Limb (tissue), 2 donors: ENCODE results near the gene TUBGCP3.
"Not testable (repeated sequence)": the region's sequence is repeated elsewhere in the genome, so short reads cannot be mapped to it uniquely, and the experiment has no call there.

ENCODE experiments used
- DNase-seq, 2 donors: peaks; one replicate each; pipeline ENCODE4 v3.0.0-alpha.2; 2016; ENCODE audit errors: extremely low spot score in 2 of 2

The TUBGCP3 gene

DNA sequence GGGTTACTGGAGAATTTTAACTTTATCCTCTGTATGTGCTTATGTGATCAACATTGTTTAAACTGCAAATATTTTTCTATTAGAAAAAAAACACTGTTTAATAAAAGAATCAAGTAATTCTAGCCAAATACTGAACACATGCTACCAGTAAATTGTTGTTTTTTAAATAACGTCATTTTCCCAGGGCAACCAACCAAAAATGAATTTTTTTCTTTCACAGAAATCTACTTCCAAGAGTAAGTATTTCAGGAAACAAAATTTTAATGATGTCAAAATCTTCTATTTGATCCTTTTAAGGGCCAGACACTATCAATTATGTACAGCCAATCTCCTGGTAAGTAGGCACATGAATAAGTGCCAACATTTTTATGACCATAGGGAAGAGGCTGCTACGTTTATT, 57.1 kb downstream of the TUBGCP3 start:
- DNase-seq, result no peak

DNA sequence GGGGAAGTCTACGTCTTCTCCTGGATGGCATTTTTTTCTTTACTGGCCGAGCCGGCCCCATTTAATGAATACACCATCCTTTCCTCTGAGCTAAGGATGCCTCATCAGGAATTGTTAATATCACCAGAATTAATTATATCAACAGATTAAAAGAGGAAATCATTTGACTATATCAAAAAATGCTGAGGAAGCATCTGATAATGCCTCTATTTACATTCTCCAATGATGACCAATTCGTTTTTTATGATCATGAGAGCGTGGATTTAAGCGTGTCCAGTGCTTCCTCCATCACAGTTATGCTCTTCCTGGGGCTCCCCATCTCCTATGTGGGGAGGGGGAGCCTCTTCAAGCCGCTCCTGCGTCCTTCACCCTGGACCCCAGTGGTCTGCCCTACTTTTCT, 58.7 kb downstream of the TUBGCP3 start:
- no peak for DNase-seq

DNA sequence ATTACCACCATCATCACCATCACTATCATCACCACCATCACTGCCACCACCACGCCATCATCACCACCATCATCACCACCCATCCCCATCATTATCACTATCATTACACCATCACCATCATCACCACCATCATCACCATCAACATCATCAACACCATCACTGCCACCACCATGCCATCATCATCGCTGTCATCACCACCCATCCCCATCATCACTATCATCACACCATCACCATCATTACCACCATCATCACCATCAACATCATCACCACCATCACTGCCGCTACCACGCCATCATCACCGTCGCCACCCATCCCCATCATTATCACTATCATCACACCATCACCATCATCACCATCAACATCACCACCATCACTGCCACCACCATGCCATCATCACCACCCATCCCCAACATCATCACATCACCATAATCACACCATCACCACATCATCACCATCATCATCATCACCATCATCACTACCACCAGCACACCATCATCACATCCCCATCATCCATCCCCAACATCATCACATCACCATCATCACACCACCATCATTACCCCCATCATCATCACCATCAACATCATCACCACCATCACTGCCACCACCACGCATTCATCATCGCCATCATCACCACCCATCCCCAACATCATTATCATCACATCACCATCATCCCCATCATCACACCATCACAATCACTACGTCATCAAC, 61.7 kb downstream of the TUBGCP3 start:
- no peak for DNase-seq

DNA sequence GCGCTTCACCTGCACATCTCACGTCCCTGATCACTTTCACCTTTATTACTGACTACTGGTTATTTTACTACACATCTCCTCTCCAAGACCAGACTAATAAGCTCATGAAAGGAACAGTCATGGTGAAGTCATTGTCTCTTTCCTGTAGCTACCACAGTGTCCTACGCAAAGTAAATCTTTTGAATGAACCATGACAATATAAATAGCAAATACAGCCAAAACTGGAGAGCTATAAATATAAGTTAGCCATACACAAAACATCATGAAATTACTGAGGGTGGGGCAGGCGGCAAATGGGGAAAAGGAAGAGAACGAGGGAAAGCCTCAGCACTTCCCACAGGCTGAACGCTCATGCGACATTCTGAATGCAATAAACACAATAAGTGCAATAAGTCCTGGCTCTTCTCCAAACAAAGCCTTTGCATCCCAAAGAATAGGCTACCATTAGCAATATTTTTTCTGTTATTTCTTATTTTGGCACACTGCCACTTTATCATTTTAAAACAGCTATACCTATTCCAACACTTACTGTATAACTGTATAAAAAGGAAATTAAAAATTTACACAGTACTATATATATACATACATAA, 62.5 kb downstream of the TUBGCP3 start:
- DNase-seq, result no peak

DNA sequence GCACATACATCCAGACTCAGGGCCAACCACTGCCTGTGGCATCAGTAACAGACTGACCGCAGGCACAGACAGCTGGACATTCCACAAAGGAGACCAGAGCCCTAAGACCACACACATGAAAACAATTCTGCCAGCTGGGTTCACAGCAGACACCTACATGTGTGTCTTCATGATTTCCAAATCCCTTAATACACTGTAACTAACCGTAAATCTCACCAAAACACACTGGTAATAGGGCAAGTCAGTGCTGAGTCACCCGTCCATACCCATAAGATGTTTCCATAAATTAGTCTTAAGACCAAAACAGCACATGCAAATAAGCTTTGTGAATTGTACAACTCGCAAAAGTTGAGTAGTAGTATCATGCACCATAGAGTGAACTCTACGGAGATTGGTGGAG, 65.4 kb downstream of the TUBGCP3 start:
- no peak for DNase-seq

DNA sequence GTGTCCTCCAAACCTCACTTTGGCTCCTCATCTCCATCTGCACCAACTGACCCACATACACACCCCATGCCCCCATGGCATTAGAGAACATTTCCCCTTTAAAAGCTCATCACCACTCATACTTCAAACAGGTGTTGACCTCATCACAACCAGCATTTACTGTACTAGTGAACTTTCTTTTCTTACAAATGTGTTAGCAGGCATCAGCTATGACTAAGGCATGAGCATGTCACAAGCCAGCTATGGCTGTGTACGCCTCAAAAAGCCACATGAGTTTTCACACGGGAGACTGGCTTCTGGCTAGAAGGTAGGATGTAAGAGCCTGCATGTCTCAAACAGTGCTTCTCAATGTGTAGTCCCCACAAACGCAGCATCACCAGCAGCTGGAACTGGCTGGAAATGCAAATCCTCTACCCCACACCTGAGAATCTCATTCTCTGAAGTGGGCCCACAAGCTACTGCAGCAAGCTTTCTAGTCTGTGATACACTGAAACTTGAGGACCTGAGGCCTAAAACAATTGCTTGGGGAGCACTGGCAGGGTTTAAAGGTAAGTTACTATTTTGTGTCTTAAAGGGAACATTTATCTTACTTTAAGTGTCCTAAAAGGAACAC, 66.8 kb downstream of the TUBGCP3 start:
- DNase-seq, result no peak

DNA sequence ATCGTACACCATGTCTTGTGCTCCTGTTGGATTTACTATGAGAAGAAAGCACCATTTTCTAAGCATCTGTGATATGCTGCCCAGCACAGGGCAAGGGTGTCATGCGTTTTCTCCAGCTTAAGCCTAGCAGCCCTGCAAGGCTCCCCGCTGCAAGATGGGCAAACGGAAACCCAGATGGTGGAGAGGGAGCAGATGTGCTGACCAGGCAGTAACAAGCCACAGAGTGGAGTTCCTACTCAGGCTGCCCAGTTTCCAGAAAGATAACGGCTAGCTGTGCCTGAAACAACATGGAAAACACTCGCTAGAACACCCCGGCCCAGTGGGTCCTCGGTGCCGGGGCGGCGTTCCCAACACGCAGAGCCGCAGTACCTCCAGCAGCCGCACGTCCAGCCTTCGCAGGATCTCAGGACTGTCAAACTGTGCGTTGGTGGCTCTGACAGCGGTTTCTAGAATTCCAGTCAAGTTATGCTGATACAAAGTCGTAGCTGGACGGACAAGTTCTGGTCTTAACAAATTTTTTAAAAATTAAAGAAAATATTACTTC, 68.4 kb downstream of the TUBGCP3 start:
- DNase-seq, result no peak

DNA sequence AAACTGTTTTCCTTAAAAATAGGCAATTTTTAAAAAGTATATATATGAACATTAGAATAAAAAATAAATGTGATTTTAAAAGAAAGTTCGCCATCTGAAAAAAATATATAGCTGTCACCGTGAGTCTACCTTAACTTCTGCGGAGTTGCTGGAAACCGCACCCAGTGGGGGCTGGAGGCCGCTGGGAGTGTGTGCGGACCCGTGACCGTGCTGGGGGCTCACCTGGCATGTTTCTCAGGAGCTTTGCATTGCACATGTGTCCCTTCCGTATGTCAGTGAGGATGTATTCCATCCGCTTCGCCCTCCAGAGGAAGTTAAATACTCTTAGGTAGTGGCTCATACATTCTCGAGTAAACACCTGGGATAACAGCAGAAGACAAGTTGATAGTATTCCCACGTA, 71.7 kb downstream of the TUBGCP3 start:
- DNase-seq, result no peak

DNA sequence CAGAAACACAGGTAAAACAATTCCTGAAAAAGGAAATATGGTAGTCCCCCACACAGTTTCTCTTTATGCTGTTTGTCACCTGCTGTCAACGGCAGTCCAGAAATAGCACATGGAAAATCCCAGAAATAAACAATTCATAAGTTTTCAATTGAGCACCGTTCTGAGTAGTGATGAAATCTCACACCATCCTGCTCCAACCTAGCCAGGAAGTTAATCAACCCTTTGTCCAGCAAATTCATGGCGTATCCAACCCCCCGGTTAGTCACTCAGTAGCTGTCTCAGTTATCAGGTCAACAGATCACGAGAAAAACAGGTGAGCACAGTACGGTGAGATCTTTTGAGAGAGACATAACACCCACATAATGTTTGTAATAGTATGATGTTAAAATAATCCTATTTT, 74.2 kb downstream of the TUBGCP3 start:
- DNase-seq, result no peak

DNA sequence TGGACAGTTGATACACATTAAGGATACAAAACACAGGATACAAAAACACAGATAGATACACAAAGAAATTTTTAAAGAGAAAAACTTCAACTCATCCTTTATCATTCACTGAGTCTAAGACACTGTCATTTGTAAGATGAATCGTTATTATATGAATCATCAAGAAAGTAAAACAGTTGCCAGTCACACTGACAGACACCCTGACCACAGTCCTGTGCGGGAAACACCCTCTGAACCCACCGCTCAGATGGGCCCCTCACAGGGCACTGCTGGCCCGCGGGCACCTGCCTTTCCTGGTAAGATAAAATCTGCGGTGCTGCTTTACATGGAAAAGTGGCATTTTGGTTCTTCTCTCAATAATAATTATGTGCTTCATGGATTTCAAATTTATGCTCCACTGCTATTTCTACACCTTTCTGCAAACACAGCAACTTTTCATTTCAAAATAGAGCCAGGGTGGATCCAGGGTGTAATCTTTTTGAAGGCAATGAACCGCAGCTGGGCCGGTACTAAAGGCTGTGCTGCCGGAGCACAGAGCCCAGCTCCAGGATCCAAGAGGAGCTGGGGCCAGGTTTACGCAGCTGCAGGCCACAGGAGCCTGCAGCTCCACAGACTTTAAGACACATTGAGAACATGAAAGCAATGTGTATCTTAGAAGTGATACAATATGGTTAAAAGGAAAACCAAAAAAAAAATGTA, 76.8 kb downstream of the TUBGCP3 start:
- no peak for DNase-seq

DNA sequence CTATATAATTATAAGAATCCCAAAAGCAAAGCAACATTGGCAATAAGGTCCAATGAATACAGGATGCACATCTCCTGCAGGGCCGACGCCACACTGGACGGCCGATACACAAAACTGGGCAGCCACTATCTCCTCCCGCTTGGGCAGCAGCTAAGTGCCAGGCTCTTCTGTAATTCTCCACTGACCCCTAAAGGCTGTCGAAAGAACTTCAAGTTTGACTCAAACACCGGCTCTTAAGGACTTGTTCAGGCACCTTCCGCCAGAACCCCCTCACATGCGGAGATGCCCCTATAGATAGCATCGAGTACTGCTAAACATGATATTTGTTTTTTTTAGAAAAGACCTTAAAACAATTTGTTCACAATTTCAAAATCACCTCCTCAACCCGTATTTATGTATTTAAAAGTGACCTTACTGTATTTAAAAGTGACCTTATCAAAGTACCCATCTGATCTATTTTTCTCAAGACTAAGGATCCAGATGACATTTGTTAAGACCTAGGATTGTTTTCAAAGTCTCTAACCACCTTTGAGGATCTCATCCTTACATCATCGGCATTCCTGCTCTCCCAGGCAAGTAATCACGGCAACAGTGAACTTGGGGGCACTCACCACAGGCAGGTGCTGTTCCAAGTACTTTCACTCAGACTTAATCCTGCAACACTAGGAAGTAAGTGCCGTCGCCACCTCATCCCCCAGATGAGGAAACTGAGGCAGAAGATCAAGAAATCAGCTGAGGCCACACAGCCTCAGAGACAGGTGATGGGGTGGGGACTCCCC, 77.8 kb downstream of the TUBGCP3 start:
- peak; percentile 38 for DNase-seq

DNA sequence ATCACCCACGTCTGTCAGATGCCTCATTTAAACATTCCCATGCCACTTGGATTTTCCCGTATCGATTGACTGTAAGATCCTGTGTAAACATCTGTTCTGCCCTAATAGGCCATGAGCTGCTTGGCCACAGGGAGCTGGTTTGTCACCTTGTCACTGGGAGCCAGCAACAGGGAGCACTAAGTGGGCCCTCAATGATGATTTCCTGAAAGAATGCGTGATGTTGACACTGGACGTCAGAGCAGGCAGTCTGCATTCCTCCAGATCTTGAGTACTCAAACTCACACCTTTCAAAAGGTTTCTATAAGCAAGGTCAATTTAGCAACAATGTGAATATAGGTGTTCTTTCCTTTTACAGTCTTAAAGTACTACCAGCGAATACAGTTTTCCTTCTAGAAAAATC, 78.8 kb downstream of the TUBGCP3 start:
- no peak for DNase-seq

DNA sequence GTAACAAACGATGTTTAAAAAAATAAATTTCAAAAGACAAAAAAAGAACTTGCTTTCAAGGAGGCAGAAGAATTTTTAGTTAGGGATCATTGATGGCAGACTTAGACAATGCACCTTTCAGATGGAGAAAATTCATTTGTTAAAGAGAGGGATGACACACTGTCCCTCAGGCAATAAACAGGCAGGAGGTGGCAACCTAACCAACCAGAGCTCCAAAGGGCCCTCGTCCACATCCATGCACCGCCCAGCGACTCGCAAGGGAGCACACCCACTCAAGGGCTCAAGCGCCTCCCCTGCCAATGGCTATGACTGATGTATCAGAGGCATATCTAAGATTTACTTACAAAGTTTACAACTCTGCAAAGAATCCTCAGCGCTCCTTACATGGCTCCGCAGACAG, 81.9 kb downstream of the TUBGCP3 start:
- DNase-seq, result no peak

DNA sequence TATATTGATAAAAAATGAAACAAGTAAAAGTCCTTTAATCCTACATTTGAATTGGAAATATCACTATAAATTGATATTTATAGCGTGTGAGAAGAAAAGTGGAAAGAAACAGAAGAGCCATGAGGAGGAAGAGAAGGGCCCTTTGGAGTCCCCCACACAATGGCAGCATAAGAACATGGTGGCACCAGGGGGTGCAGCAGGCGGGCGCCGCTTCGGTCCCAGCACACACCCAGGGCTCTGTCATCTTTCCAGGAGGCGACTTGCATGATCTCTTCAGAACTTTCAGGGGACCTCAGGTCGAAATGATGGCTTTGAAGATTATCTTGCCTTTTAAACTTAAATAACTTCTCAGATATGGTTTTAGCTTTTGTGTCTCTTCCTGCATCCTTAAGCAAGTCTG, 91.8 kb downstream of the TUBGCP3 start:
- no peak for DNase-seq

DNA sequence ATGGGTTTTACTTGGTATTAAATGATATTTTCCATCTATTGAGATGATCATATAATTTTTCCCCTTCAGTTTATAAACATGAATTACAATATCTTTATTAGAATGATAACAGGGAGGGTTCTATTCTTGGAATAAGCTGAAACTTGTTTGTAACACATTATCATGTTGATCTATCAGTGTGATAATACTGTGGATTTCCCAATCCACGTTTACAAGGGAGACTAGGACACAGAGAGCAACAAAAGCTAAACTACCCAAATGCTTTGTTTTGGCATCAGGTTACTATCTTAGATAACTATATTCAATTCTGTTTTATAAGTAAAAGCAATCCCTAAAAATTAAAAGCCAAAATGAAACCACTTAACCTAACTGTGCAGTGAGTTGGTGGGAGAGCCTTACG, 92.5 kb downstream of the TUBGCP3 start:
- DNase-seq, result no peak

DNA sequence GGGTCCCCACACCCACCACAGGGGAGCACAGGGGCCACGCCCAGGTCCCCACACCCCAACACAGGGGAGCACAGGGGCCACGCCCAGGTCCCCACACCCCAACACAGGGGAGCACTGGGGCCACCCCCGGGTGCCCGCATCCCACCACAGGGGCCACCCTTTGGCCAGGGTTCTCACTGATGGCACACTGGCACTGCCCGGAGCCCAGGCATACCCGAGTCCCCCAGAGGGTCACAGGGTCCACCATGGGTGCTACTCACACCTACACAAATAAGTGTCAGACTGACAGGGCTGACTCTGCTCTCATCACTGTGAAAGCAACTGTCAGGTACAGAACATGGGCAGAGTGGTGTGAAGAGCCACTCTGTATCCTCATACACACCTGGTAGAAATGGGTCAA, 98.8 kb downstream of the TUBGCP3 start:
- DNase-seq, result no peak

DNA sequence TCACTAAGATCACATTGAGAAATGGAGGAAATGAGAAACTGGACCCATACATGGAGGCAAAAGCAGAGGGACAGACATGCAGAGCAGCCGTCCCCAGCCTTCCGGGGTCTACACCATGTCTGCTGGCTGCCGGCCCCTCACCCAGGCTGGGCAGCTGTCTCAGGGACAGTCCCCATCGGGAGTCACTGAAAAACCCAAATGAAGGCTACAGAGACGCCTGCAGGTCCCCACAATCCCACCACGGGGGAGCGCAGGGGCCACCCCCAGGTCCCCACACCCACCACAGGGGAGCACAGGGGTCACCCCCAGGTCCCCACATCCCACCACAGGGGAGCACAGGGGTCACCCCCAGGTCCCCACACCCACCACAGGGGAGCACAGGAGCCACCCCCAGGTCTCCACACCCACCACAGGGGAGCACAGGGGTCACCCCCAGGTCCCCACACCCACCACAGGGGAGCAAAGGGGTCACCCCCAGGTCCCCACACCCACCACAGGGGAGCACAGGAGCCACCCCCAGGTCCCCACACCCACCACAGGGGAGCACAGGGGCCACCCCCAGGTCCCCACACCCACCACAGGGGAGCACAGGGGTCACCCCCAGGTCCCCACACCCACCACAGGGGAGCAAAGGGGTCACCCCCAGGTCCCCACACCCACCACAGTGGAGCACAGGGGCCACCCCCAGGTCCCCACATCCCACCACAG, 99.5 kb downstream of the TUBGCP3 start:
- DNase-seq, result not testable (repeated sequence)

DNA sequence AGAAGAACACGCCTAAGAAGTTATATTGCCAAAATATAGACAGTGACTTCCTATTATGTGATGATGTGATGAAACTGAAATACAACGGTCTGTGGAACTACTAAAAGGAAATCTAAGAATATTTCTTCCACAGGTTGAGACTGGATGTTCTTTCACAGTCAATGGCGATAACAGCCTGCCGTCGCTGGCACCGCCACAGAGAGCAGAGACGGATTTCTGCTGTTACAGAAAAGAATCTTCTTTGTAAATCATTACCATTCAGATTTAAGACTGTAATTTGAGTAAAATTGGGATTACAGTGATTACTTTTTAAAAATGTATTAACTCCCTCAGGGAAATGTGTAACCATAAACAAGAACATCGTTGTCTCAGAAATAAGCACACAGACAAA, 100.8 kb downstream of the TUBGCP3 start:
- no peak for DNase-seq

DNA sequence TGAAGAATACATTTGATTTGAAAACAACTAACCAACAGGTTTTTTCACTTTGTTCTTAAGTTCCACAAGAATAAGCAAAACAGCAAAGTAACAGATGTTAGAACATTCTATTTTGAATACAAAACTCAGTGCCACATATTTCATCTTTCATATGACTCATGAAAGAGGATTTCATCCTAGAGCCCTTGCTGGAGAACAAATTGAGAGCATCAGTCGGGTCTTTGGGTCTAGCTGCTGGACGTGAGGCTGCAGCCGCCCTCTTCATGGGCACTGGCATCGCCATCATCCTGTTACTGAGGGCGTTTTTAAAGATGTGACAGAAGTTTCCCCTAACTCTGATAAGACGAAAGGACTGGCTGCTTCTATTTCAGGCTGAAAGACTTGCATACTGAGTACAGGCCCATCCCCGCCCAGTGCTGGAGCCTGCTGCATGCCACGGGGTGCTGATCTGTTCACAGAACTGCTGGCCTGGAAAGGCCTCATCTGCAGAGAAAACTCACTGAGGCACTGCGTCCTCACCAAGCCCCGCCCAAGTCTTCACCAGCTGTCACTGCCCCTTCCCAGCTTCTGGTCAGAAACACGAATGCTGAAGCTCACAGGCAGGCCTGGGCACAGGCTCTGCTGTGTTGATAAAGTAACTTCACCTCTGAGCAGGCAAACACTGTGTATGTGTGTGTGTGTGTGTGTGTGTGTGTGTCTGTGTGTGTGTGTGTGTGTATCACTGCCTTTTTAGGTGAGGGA, 101.4 kb downstream of the TUBGCP3 start:
- no peak for DNase-seq

DNA sequence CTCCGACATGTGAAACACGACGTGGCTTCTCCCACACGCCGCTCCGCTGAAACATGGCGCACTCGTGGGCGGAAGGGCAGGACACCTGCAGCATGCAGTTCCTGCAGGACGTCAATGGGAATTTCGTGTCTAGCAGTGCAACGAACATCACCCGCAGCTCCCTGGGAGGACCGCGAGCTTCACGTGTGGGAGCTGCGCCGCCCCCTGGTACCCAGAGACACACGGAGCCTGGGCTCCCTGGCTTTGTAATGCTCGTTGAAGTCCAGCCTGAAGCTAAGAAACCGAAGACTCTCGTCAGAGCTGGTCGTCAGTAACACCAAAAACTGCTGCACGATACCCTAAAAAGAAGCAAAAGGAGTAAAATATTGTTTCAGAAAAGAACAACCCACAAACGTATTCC, 102.1 kb downstream of the TUBGCP3 start:
- not testable (repeated sequence) for DNase-seq
